H1 (cell line): Measurements from ENCODE around the gene TTF1. TPM values are rescaled to one million over a fixed set of nuclear protein-coding genes. Genes with fewer than 3 reads are reported as not detected.

Source experiments
- CTCF ChIA-PET: fragments of 300-600 bp; sonication (Branson Sonifier 250); formaldehyde crosslinking; loops from one replicate; lab custom pipeline; 2021; ENCODE audit not compliant: partially characterized antibody; lab: Charles Lee
- POLR2A ChIA-PET: fragments of 300-600 bp; sonication (Branson Sonifier 250); formaldehyde crosslinking; loops from one replicate; lab custom pipeline; 2021; ENCODE audit warnings: inconsistent platforms; ENCODE audit not compliant: partially characterized antibody; lab: Charles Lee
- DNase-seq, 2 experiments: peaks; one replicate each; pipeline versions ENCODE4 v3.0.0 to v3.0.0-alpha.2; 2010 to 2022; ENCODE audit warnings: low spot score in 2 of 2, low read depth in 1 of 2, mixed read lengths in 1 of 2
- FAIRE-seq: peaks from 2 replicates; lab custom pipeline; 2011; peaks lifted over from hg19 to GRCh38; lab: Jason Lieb, UNC
- H2AFZ ChIP-seq: 2 replicates; pipeline ENCODE4 v1.8.1; 2012; ENCODE audit warnings: low read length, inconsistent platforms
- H2AK5ac ChIP-seq: 2 replicates; pipeline ENCODE4 v1.6.1; 2013; ENCODE audit warnings: low read depth, low read length
- H2BK120ac ChIP-seq: replicated peaks from 2 replicates; pipeline ENCODE3; 2013; ENCODE audit warnings: low read depth, low read length, inconsistent platforms
- H2BK12ac ChIP-seq: 2 replicates; pipeline ENCODE4 v1.6.1; 2013; ENCODE audit warnings: low read depth, low read length
- H2BK15ac ChIP-seq: 2 replicates; pipeline ENCODE4 v1.6.1; 2013; ENCODE audit warnings: low read length
- H2BK20ac ChIP-seq: 2 replicates; pipeline ENCODE4 v1.6.1; 2013; ENCODE audit warnings: low read length
- H2BK5ac ChIP-seq: 2 replicates; pipeline ENCODE4 v1.6.1; 2013; ENCODE audit warnings: low read depth, low read length
- H3K14ac ChIP-seq: 2 replicates; pipeline ENCODE4 v1.6.1; 2013; ENCODE audit warnings: inconsistent platforms; ENCODE audit not compliant: insufficient read length
- H3K18ac ChIP-seq: 2 replicates; pipeline ENCODE4 v1.6.1; 2013; ENCODE audit warnings: low read length; ENCODE audit errors: extremely low read depth
- H3K23ac ChIP-seq: 2 replicates; pipeline ENCODE4 v1.6.1; 2013; ENCODE audit warnings: inconsistent platforms; ENCODE audit not compliant: insufficient read length
- H3K23me2 ChIP-seq: 2 replicates; pipeline ENCODE4 v1.6.1; 2013; ENCODE audit warnings: low read depth, low read length
- H3K27ac ChIP-seq: 2 replicates; pipeline ENCODE4 v1.6.1; 2011; ENCODE audit warnings: low read depth, low read length, inconsistent platforms
- H3K27me3 ChIP-seq, 4 experiments: replicated peaks in 1 of 4; 1 replicate in 1 of 4; 2 replicates in 3 of 4; pipeline versions ENCODE4 v1.6.1 to v1.8.1; 2011 to 2013; ENCODE audit warnings: low read length in 3 of 4, mild to moderate bottlenecking in 3 of 4, inconsistent platforms in 2 of 4, mixed read lengths in 2 of 4, moderate library complexity in 1 of 4; ENCODE audit not compliant: control insufficient read depth in 3 of 4, insufficient read depth in 3 of 4; ENCODE audit errors: extremely low read depth in 1 of 4
- H3K36me3 ChIP-seq, 4 experiments: 2 replicates each; pipeline versions ENCODE4 v1.6.1 to v1.8.1; 2011 to 2013; ENCODE audit warnings: mild to moderate bottlenecking in 4 of 4, low read length in 3 of 4, moderate library complexity in 2 of 4, control low read depth in 1 of 4, inconsistent platforms in 1 of 4; ENCODE audit not compliant: insufficient read depth in 4 of 4, control insufficient read depth in 2 of 4
- H3K4ac ChIP-seq: replicated peaks from 2 replicates; pipeline ENCODE3; 2013; ENCODE audit warnings: low read length, low read depth, mixed read lengths, inconsistent platforms; ENCODE audit not compliant: insufficient read length
- H3K4me1 ChIP-seq, 4 experiments: replicated peaks in 1 of 4; 1 replicate in 1 of 4; 2 replicates in 3 of 4; pipeline versions ENCODE4 v1.6.1 to v1.8.1; 2011 to 2013; ENCODE audit warnings: low read length in 3 of 4, inconsistent platforms in 2 of 4, mixed read lengths in 1 of 4; ENCODE audit not compliant: insufficient read depth in 4 of 4, control insufficient read depth in 3 of 4
- H3K4me2 ChIP-seq, 2 experiments: 2 replicates each; pipeline versions ENCODE4 v1.6.1 to v1.8.1; 2011 to 2013; ENCODE audit warnings: low read depth in 2 of 2, low read length in 2 of 2, control low read depth in 1 of 2, inconsistent platforms in 1 of 2, mild to moderate bottlenecking in 1 of 2; ENCODE audit not compliant: insufficient read depth in 1 of 2
- H3K4me3 ChIP-seq, 4 experiments: fragments of 200-600, 300-600 bp in 1 of 4; sonication (generic), shearing (Covaris generic), sonication (Bioruptor Twin) in 1 of 4; 2 replicates each; pipeline versions ENCODE4 v1.5.1 to v1.8.1; 2011 to 2016; ENCODE audit warnings: low read length in 4 of 4, low read depth in 3 of 4, control low read depth in 2 of 4, inconsistent platforms in 2 of 4, mild to moderate bottlenecking in 2 of 4, mixed read lengths in 1 of 4, moderate library complexity in 1 of 4; ENCODE audit not compliant: insufficient read depth in 2 of 4; ENCODE audit errors: extremely low read depth in 1 of 4
- H3K56ac ChIP-seq: replicated peaks from 2 replicates; pipeline ENCODE3; 2013; ENCODE audit warnings: low read depth, mild to moderate bottlenecking, mixed read lengths, low read length, inconsistent platforms; ENCODE audit not compliant: insufficient read length
- H3K79me1 ChIP-seq: 2 replicates; pipeline ENCODE4 v1.6.1; 2013; ENCODE audit warnings: low read depth, low read length, control low read depth
- H3K79me2 ChIP-seq, 2 experiments: 2 replicates each; pipeline versions ENCODE4 v1.6.1 to v1.8.1; 2012 to 2013; ENCODE audit warnings: low read length in 2 of 2, mild to moderate bottlenecking in 2 of 2, inconsistent platforms in 1 of 2; ENCODE audit not compliant: insufficient read depth in 2 of 2, control insufficient read depth in 1 of 2
- H3K9ac ChIP-seq, 4 experiments: replicated peaks in 1 of 4; 1 replicate in 1 of 4; 2 replicates in 3 of 4; pipeline versions ENCODE4 v1.6.1 to v1.8.1; 2011 to 2013; ENCODE audit warnings: low read depth in 3 of 4, low read length in 3 of 4, control low read depth in 2 of 4, mild to moderate bottlenecking in 2 of 4, moderate library complexity in 2 of 4, inconsistent platforms in 1 of 4; ENCODE audit errors: extremely low read depth in 1 of 4
- H3K9me3 ChIP-seq, 2 experiments: 2 replicates each; pipeline versions ENCODE4 v1.6.1 to v1.8.1; 2012 to 2013; ENCODE audit warnings: mild to moderate bottlenecking in 2 of 2, moderate library complexity in 2 of 2, control low read depth in 1 of 2, inconsistent platforms in 1 of 2, low read depth in 1 of 2, low read length in 1 of 2, mixed read lengths in 1 of 2; ENCODE audit not compliant: insufficient read depth in 2 of 2
- H4K20me1 ChIP-seq, 2 experiments: replicated peaks in 1 of 2; 2 replicates each; pipeline versions ENCODE3 to v1.8.1; 2011 to 2013; ENCODE audit warnings: inconsistent platforms in 2 of 2, low read length in 2 of 2, mild to moderate bottlenecking in 1 of 2; ENCODE audit not compliant: insufficient read depth in 2 of 2, control insufficient read depth in 1 of 2
- H4K5ac ChIP-seq: 2 replicates; pipeline ENCODE4 v1.6.1; 2013; ENCODE audit warnings: low read length, low read depth, mixed read lengths, inconsistent platforms; ENCODE audit not compliant: insufficient read length
- H4K8ac ChIP-seq: 2 replicates; pipeline ENCODE4 v1.8.0; 2013; ENCODE audit warnings: mild to moderate bottlenecking, moderate library complexity, low read length, inconsistent platforms; ENCODE audit not compliant: insufficient read depth; ENCODE audit errors: extremely low read depth
- H4K91ac ChIP-seq: replicated peaks from 2 replicates; pipeline ENCODE3; 2013; ENCODE audit warnings: low read length, mixed read lengths, inconsistent platforms; ENCODE audit not compliant: insufficient read length
- ASH2L ChIP-seq: fragments of 200-600, 300-600 bp; sonication (generic); IDR thresholded peaks from one replicate; pipeline ENCODE4 v1.7.1; 2017; ENCODE audit warnings: low read length
- EZH2 ChIP-seq: fragments of 200-600 bp; sonication (generic); IDR thresholded peaks from 2 replicates; pipeline ENCODE4 v1.7.1; 2012; ENCODE audit warnings: low read depth, mild to moderate bottlenecking, moderate library complexity, low read length, inconsistent platforms; ENCODE audit not compliant: severe bottlenecking
- GTF2F1 ChIP-seq: IDR thresholded peaks from 2 replicates; pipeline ENCODE4 v1.6.1; 2012; ENCODE audit warnings: low read depth, low read length, improper control_type of control experiment, borderline replicate concordance
- HDAC6 ChIP-seq: IDR thresholded peaks from one replicate; pipeline ENCODE4 v1.7.1; 2012; ENCODE audit warnings: low read depth, mild to moderate bottlenecking, inconsistent platforms, low read length, moderate library complexity
- JUND ChIP-seq: IDR thresholded peaks from 2 replicates; pipeline ENCODE4 v1.6.1; 2011; ENCODE audit warnings: mild to moderate bottlenecking, improper control_type of control experiment, low read length
- TEAD4 ChIP-seq: IDR thresholded peaks from 2 replicates; pipeline ENCODE4 v1.6.1; 2012; ENCODE audit warnings: low read depth, low read length, inconsistent platforms, mixed read lengths
- WGBS, 2 experiments: shearing (Covaris generic) in 1 of 2; methylation state at CpG; one replicate each; pipeline versions ENCODE4 v1.1.6 to v1.1.7; 2013 to 2015; ENCODE audit warnings: low lambda C conversion rate in 2 of 2, mixed read lengths in 2 of 2, inconsistent platforms in 1 of 2, low coverage in 1 of 2, missing lambda C conversion rate in 1 of 2; ENCODE audit not compliant: insufficient replicate concordance in 2 of 2, insufficient coverage in 1 of 2, insufficient read length in 1 of 2; ENCODE audit errors: extremely low coverage in 1 of 2, missing lambda C conversion rate in 1 of 2; 5-methylcytosine and 5-hydroxymethylcytosine counted together
- polyA plus RNA-seq, 7 experiments: library from polyadenylated mRNA; depleted of rRNA in 3 of 7; stranded (reverse) in 5 of 7; unstranded in 2 of 7; fragments of >200 nt in 5 of 7; fragments of 200-250 nt in 2 of 7; gene quantifications; 1 replicate in 5 of 7; 2 replicates in 1 of 7; 4 replicates in 1 of 7; pipeline versions ENCODE4 v1.2.1 to v1.2.3, GENCODE V29; 2011 to 2013; ENCODE audit warnings: missing spikeins in 2 of 7, mixed read lengths in 2 of 7
- total RNA-seq: library from RNA; stranded (reverse); fragmentation: NEBNext Ultra II Directional; extraction: Animal tissue kit (Norgen Biotek cat#: 25700); gene quantifications from 2 replicates; pipeline ENCODE4 v1.2.1, GENCODE V29; 2021

Gene TTF1
- total and polyA plus RNA-seq, 2 of the 8 experiments (the other 6 are each of a cell fraction or from before 2014, with no cell fraction given): 7.8 to 22.2 TPM

DNA sequence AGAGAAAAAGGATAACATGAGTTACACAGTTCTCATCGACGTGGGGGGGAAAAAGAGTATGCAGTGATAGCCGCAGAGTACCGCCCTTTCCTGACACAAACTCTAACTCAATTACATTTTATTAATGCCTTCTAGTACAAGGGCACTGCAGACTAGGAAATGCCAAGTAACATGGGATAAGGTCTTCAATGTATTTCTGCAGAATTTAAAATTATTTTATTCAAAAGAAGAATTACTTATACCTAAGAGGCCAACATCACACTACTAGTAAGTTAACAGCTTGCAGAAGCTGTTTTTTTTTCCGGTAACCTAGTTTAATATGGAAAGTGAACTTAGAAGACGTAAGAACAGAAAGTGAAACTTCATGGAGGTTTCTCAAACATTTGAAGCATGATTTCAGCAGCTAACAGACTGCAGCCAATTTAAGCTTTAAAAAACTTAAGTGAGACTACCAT is 55.8 kb downstream of the TTF1 start:
- H2BK12ac ChIP-seq: no peak overlapping the region
- H2BK120ac ChIP-seq: no peak overlapping the region
- ChIA-PET CTCF (interaction anchor here (0.8 kb wide), 1 partner anchor 9 kb away, joined by 3 read pairs; no protein-coding TSS in a partner anchor), POLR2A (interaction anchor here (3.3 kb wide), 1 partner anchor 12 kb away, joined by 9 read pairs; no protein-coding TSS in a partner anchor)
- no peak for DNase-seq
- no peak overlapping the region for H4K5ac ChIP-seq
- H2BK15ac ChIP-seq: no peak overlapping the region
- no peak overlapping the region for H3K56ac ChIP-seq
- H3K27ac ChIP-seq: no peak overlapping the region
- H4K91ac ChIP-seq: no peak overlapping the region
- TF ChIP-seq JUND (no peak), EZH2 (no peak), TEAD4 (no peak), GTF2F1 (no peak), ASH2L (no peak), HDAC6 (no peak)
- H3K4me3 ChIP-seq: no peak overlapping the region
- H4K20me1 ChIP-seq: peaks cover 4 to 7% of the 10 kb centered on the region in 2 experiments
- no peak for FAIRE-seq
- no peak overlapping the region for H3K9ac ChIP-seq
- H3K18ac ChIP-seq: no peak overlapping the region
- H3K23ac ChIP-seq: no peak overlapping the region
- H3K79me2 ChIP-seq: peaks cover 10 to 32% of the 10 kb centered on the region in 2 experiments
- no peak overlapping the region for H3K14ac ChIP-seq
- no peak overlapping the region for H2BK20ac ChIP-seq
- H3K36me3 ChIP-seq: peaks cover 10 to 67% (median 44%) of the 10 kb centered on the region in 4 experiments
- no peaks in the 10 kb centered on the region; a peak in 1 of 7 replicates for H3K4me1 ChIP-seq
- H3K79me1 ChIP-seq: peaks cover 4% of the 10 kb centered on the region; the same call in 1 of the 2 replicates
- no peaks in the 10 kb centered on the region for H3K27me3 ChIP-seq
- WGBS, 2 experiments: 93% methylated on average over 6 of the region's 6 CpGs; no CpG with 5 or more reads in 1 of the 2 experiments
- H3K4ac ChIP-seq: no peak overlapping the region
- no peak overlapping the region for H4K8ac ChIP-seq
- H2BK5ac ChIP-seq: no peak overlapping the region
- no peaks in the 10 kb centered on the region for H3K9me3 ChIP-seq
- H3K4me2 ChIP-seq: no peak overlapping the region
- peaks cover 4% of the 10 kb centered on the region; the same call in 1 of the 2 replicates for H3K23me2 ChIP-seq
- no peak overlapping the region for H2AFZ ChIP-seq
- no peak overlapping the region for H2AK5ac ChIP-seq
